Activated T-cell treated with anti-CD3 and anti-CD28 coated beads for 4 hours (primary cell): ENCODE results near the gene DNAI2.

ENCODE experiments used
- DNase-seq: peaks from one replicate; pipeline ENCODE4 v3.0.0-alpha.2; 2020

The DNAI2 gene

GRCh38 chr17:74309902-74310301 lies 35.9 kb downstream of the DNAI2 start:
- no peak for DNase-seq

- DNase-seq, result no peak
Observed at GRCh38 chr17:74314877-74315276, 40.8 kb downstream of the DNAI2 start.

GRCh38 chr17:74316220-74316619 lies 42.2 kb downstream of the DNAI2 start:
- DNase-seq, result no peak

- no peak for DNase-seq
Observed at GRCh38 chr17:74317071-74317470, 43.0 kb downstream of the DNAI2 start.

GRCh38 chr17:74318391-74318790 lies 44.4 kb downstream of the DNAI2 start:
- no peak for DNase-seq

- DNase-seq, result no peak
Observed at GRCh38 chr17:74324521-74324920, 50.5 kb downstream of the DNAI2 start.

- no peak for DNase-seq
Observed at GRCh38 chr17:74325376-74325742, 51.3 kb downstream of the DNAI2 start.

- peak; percentile 30 for DNase-seq
Observed at GRCh38 chr17:74325743-74326379, 51.8 kb downstream of the DNAI2 start, which contains the start of gene KIF19. KIF19 (plus strand) TSS chr17:74326226; CDS start chr17:74326350, 124 bp downstream.

GRCh38 chr17:74326506-74326905 lies 52.5 kb downstream of the DNAI2 start:
- no peak for DNase-seq

- no peak for DNase-seq
Observed at GRCh38 chr17:74328487-74328886, 54.5 kb downstream of the DNAI2 start.

GRCh38 chr17:74329378-74329777 lies 55.3 kb downstream of the DNAI2 start:
- DNase-seq, result no peak

- no peak for DNase-seq
Observed at GRCh38 chr17:74330446-74330845, 56.4 kb downstream of the DNAI2 start.

- DNase-seq, result no peak
Observed at GRCh38 chr17:74332017-74332650, 58.1 kb downstream of the DNAI2 start.

GRCh38 chr17:74332763-74333283 lies 58.8 kb downstream of the DNAI2 start:
- DNase-seq, result no peak

GRCh38 chr17:74334393-74335039 lies 60.5 kb downstream of the DNAI2 start:
- no peak for DNase-seq

- no peak for DNase-seq
Observed at GRCh38 chr17:74335529-74336062, 61.6 kb downstream of the DNAI2 start.

GRCh38 chr17:74336307-74336706 lies 62.3 kb downstream of the DNAI2 start:
- DNase-seq, result no peak

- no peak for DNase-seq
Observed at GRCh38 chr17:74337834-74338500, 63.9 kb downstream of the DNAI2 start.

- DNase-seq, result no peak
Observed at GRCh38 chr17:74339537-74340195, 65.6 kb downstream of the DNAI2 start.

- no peak for DNase-seq
Observed at GRCh38 chr17:74340470-74341023, 66.5 kb downstream of the DNAI2 start.

GRCh38 chr17:74342224-74342623 lies 68.2 kb downstream of the DNAI2 start:
- DNase-seq, result no peak

GRCh38 chr17:74343121-74343520 lies 69.1 kb downstream of the DNAI2 start:
- no peak for DNase-seq
